ENCODE measurements around the gene CCNQ. TPM values are rescaled to one million over a fixed set of nuclear protein-coding genes. Genes with fewer than 3 reads are reported as not detected.

CCNQ gene
- total RNA-seq, 1 donor from 2014 or later = 24.4 TPM

DNA sequence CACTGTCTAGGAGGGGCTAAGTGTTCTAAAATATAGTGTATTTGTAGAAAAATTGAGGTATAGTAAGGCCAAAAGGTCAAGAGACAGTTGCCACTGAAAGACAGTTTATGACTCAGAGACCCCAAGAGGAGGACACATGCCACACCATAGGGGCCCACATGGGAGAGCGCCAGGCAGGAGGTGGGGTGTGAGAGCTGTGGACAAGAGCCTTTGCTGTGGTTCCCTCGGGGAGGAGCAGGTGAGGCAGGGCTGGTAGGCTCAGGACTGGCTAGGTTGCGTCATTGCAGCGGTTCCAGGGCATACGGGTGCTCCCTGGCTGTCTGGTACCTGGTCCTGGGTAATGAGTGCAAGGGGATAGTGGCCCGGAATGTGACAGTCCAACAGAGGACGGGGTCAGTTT is 37.6 kb downstream of the CCNQ start:
- no peaks in the 10 kb centered on the region for H3K36me3 Mint-ChIP-seq (ENCODE audit: low read depth)
- H3K9me3 Mint-ChIP-seq = no peaks in the 10 kb centered on the region
- no peaks in the 10 kb centered on the region for H3K4me1 Mint-ChIP-seq
- H3K27ac Mint-ChIP-seq (ENCODE audit: unreplicated experiment) = no peak overlapping the region
- TF ChIP-seq, protein P1, sequence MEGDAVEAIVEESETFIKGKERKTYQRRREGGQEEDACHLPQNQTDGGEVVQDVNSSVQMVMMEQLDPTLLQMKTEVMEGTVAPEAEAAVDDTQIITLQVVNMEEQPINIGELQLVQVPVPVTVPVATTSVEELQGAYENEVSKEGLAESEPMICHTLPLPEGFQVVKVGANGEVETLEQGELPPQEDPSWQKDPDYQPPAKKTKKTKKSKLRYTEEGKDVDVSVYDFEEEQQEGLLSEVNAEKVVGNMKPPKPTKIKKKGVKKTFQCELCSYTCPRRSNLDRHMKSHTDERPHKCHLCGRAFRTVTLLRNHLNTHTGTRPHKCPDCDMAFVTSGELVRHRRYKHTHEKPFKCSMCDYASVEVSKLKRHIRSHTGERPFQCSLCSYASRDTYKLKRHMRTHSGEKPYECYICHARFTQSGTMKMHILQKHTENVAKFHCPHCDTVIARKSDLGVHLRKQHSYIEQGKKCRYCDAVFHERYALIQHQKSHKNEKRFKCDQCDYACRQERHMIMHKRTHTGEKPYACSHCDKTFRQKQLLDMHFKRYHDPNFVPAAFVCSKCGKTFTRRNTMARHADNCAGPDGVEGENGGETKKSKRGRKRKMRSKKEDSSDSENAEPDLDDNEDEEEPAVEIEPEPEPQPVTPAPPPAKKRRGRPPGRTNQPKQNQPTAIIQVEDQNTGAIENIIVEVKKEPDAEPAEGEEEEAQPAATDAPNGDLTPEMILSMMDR (conservative IDR thresholded peaks at IDR 0.05) = no peak
- no peak overlapping the region for H3K4me3 Mint-ChIP-seq
- no peak for DNase-seq (ENCODE audit: low read depth, low spot score)
- no peaks in the 10 kb centered on the region for H3K27me3 Mint-ChIP-seq (ENCODE audit: low read depth)

DNA sequence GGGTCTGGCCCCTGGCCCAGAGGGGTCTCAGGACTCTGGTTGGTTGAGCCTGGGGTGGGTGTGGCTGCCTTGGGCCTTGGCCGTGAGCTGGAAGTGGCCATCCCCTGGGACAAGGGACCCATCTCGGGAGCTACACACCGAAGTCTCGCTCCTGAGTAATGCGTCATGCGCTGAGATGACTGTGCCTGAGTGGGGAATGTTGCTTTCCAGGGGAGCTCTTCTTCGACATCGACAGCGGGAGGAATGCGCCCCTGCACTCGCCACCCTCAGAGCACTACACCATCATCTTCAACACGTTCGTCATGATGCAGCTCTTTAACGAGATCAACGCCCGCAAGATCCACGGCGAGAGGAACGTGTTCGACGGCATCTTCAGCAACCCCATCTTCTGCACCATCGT is 38.5 kb downstream of the CCNQ start:
- TF ChIP-seq, protein P1 (conservative IDR thresholded peaks at IDR 0.05) = no peak
- no peak for DNase-seq (ENCODE audit: low read depth, low spot score)
- Mint-ChIP-seq H3K27ac (ENCODE audit: unreplicated experiment) (no peak overlapping the region), H3K4me1 (no peaks in the 10 kb centered on the region), H3K9me3 (no peaks in the 10 kb centered on the region), H3K36me3 (ENCODE audit: low read depth) (no peaks in the 10 kb centered on the region), H3K4me3 (no peak overlapping the region), H3K27me3 (ENCODE audit: low read depth) (no peaks in the 10 kb centered on the region)

DNA sequence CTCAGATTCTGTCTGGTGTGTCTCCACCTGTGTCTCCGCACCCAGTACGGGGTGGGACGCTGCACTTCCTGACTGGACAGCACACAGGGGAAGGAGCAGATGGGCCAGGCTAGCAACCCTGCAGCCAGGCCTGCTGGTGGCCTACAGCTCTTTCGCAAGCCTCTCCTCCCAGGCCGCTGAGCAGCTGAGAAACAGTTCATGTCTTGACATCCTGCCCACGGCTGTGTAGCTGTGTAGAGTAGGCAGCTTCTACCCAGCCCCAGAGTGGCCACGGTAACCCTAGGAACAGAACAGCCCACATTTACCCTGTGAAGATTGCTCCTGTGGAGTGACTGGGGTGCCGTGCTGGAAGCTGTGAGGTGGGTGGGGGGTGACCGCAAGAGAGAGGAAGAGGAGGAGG is 38.9 kb downstream of the CCNQ start:
- Mint-ChIP-seq H3K4me3 (no peak overlapping the region), H3K9me3 (no peaks in the 10 kb centered on the region), H3K27ac (ENCODE audit: unreplicated experiment) (no peak overlapping the region), H3K4me1 (no peaks in the 10 kb centered on the region), H3K36me3 (ENCODE audit: low read depth) (no peaks in the 10 kb centered on the region), H3K27me3 (ENCODE audit: low read depth) (no peaks in the 10 kb centered on the region)
- DNase-seq (ENCODE audit: low read depth, low spot score) = no peak
- TF ChIP-seq, protein P1 (conservative IDR thresholded peaks at IDR 0.05) = no peak

DNA sequence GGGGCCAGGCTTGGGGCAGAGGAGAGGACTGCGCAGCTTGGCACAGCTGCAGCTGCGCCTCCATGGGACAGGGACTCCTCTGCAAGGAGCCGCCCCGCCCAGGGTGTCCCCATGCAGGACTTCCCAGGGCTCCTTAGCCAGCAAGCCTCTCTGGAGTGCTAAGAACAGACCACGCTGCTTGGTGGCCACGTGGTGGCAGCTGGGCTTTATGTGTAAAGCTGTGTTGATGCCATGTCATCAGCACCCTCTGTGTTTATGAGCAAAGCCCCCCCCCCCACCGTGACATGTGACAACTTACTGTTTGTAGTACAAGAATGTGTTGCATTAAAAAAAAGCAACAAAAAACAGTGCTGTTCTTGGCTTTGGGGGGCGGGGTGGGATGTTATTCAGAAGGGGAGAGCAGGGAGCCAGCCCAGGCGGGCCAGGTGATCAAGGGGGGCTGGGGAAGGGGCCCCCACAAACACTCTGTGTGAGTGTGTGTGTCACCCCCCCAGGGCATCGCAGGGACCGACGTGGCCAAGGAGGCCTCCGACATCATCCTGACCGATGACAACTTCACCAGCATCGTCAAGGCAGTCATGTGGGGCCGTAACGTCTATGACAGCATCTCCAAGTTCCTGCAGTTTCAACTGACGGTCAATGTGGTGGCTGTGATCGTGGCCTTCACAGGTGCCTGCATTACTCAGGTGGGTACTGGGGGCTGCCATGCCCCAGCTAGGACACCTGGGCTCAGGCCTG is 41.2 kb downstream of the CCNQ start:
- Mint-ChIP-seq H3K36me3 (ENCODE audit: low read depth) (no peaks in the 10 kb centered on the region), H3K4me1 (no peaks in the 10 kb centered on the region), H3K27ac (ENCODE audit: unreplicated experiment) (no peak overlapping the region), H3K27me3 (ENCODE audit: low read depth) (no peaks in the 10 kb centered on the region), H3K4me3 (no peak overlapping the region), H3K9me3 (no peaks in the 10 kb centered on the region)
- DNase-seq (ENCODE audit: low read depth, low spot score) = no peak
- TF ChIP-seq, protein P1 (conservative IDR thresholded peaks at IDR 0.05) = no peak

DNA sequence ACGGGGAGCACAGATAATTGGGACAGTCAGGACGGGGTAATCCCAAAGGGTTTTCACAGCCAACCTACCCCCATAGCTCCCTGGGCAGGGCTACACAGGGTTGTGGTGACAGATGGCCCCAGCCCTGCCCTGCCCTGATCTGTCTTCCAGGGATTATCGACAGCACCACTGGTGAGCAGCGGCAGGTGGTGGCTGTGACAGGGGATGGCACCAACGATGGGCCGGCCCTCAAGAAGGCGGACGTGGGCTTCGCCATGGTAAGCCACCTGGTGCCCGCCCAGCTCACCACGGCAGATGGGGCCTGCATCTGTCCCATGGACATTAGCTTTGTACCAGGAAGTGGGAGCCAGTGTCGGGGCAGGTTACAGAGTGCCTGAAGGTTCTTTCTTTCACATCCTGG is 42.2 kb downstream of the CCNQ start:
- DNase-seq (ENCODE audit: low read depth, low spot score) = no peak
- TF ChIP-seq, protein P1 (conservative IDR thresholded peaks at IDR 0.05) = no peak
- H3K4me3 Mint-ChIP-seq = no peak overlapping the region
- no peak overlapping the region for H3K27ac Mint-ChIP-seq (ENCODE audit: unreplicated experiment)
- H3K4me1 Mint-ChIP-seq = no peaks in the 10 kb centered on the region
- H3K27me3 Mint-ChIP-seq (ENCODE audit: low read depth) = no peaks in the 10 kb centered on the region
- H3K36me3 Mint-ChIP-seq (ENCODE audit: low read depth) = no peaks in the 10 kb centered on the region
- no peaks in the 10 kb centered on the region for H3K9me3 Mint-ChIP-seq
